ENCODE results near the gene PARN. TPM values are rescaled to one million over a fixed set of nuclear protein-coding genes. Genes with fewer than 3 reads are reported as not detected.

The PARN gene
- total and polyA plus RNA-seq, 2 experiments from 2014 or later, result 32.5 to 61.3 TPM

DNA sequence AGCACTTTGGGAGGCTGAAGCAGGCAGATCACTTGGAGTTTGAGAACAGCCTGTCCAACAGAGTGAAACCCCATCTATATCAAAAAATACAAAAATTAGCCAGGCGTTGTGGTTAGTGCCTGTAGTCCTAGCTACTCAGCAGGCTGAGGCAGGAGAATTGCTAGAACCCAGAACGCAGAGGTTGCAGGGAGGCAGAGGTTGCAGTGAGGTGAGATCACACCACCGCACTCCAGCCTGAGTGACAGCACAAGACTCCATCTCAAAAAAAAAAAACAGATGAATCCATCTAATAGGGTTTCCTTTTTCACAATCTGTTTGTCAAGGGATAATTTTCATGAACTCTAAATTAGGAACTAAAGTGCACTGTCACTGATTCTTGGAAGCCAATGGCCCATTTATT is 99.0 kb downstream of the PARN start:
- TF ChIP-seq CREB1 (CRISPR knock-in tag; IDR thresholded peaks at IDR 0.05; ENCODE audit: low read depth), result no peak
- Mint-ChIP-seq H3K9me3 (peaks cover 12% of the 10 kb centered on the region), H3K36me3 (ENCODE audit: low read depth) (peaks cover 26% of the 10 kb centered on the region), H3K27ac (no peak overlapping the region), H3K4me3 (no peak overlapping the region), H3K27me3 (ENCODE audit: insufficient read depth, low read depth, poor library complexity) (peaks cover 4% of the 10 kb centered on the region), H3K4me1 (peaks cover 25% of the 10 kb centered on the region)
- Histone ChIP-seq H3K27me3 (ENCODE audit: insufficient read depth) (no peaks in the 10 kb centered on the region), H3K4me2 (no peak overlapping the region), H4K20me1 (replicated peaks; ENCODE audit: insufficient read depth) (no peaks in the 10 kb centered on the region), H3K9me2 (ENCODE audit: insufficient read depth) (no peaks in the 10 kb centered on the region), H3K4me3 (no peak overlapping the region), H3K27ac (ENCODE audit: low read depth) (no peak overlapping the region; the same call in 1 of the 2 replicates), H3K36me3 (ENCODE audit: insufficient read depth) (no peaks in the 10 kb centered on the region), H3F3A (replicated peaks; ENCODE audit: low read depth) (no peaks in the 10 kb centered on the region), H3K4me1 (ENCODE audit: insufficient read depth) (peaks cover 18% of the 10 kb centered on the region), H3K79me2 (replicated peaks; ENCODE audit: insufficient read depth) (no peaks in the 10 kb centered on the region; the same call in 1 of the 2 replicates), H2AFZ (no peak overlapping the region)
- ATAC-seq (no peak), DNase-seq (ENCODE audit: low spot score) (no peak)

DNA sequence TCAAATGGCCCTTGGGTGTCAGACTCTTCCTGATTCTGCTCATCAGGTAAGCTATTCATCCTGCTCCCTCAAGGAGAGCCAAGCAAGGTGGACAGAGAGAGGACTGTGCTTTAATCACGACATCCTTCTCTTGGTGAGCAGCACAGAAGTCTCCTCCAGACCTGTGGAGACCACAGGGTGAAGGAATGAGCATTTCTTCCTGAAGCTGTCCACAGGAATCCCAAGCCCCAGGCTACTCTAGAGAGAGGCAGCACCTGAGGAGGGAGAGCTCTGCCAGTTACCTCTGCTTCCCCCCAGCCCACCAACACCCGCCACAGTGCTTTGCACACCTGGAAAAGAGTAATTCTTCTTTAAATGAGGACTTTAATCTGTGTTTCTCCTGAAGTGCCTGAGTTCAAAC is 100.0 kb downstream of the PARN start:
- Histone ChIP-seq H3K27ac (ENCODE audit: low read depth) (0 out of 2 replicates have a peak overlapping the region, but pooled peaks have one; percentile 41), H4K20me1 (replicated peaks; ENCODE audit: insufficient read depth) (no peaks in the 10 kb centered on the region), H3K4me1 (ENCODE audit: insufficient read depth) (peaks cover 24% of the 10 kb centered on the region), H2AFZ (no peak overlapping the region), H3K4me2 (no peak overlapping the region), H3K9me2 (ENCODE audit: insufficient read depth) (no peaks in the 10 kb centered on the region), H3K79me2 (replicated peaks; ENCODE audit: insufficient read depth) (no peaks in the 10 kb centered on the region; the same call in 1 of the 2 replicates), H3K27me3 (ENCODE audit: insufficient read depth) (no peaks in the 10 kb centered on the region), H3K36me3 (ENCODE audit: insufficient read depth) (no peaks in the 10 kb centered on the region), H3K4me3 (no peak overlapping the region), H3F3A (replicated peaks; ENCODE audit: low read depth) (no peaks in the 10 kb centered on the region)
- DNase-seq (ENCODE audit: low spot score) (no peak), ATAC-seq (no peak)
- H3K36me3 Mint-ChIP-seq (ENCODE audit: low read depth), result peaks cover 26% of the 10 kb centered on the region
- H3K27me3 Mint-ChIP-seq (ENCODE audit: insufficient read depth, low read depth, poor library complexity), result peaks cover 4% of the 10 kb centered on the region
- peaks cover 12% of the 10 kb centered on the region for H3K9me3 Mint-ChIP-seq
- H3K4me3 Mint-ChIP-seq, result no peak overlapping the region
- H3K27ac Mint-ChIP-seq, result no peak overlapping the region
- peaks cover 30% of the 10 kb centered on the region for H3K4me1 Mint-ChIP-seq
- no peak for TF ChIP-seq JUNB (IDR thresholded peaks at IDR 0.05; ENCODE audit: unreplicated experiment)
- TF ChIP-seq EZH2 (IDR thresholded peaks at IDR 0.05; ENCODE audit: low read depth, unreplicated experiment), result no peak
- TF ChIP-seq, protein P1, sequence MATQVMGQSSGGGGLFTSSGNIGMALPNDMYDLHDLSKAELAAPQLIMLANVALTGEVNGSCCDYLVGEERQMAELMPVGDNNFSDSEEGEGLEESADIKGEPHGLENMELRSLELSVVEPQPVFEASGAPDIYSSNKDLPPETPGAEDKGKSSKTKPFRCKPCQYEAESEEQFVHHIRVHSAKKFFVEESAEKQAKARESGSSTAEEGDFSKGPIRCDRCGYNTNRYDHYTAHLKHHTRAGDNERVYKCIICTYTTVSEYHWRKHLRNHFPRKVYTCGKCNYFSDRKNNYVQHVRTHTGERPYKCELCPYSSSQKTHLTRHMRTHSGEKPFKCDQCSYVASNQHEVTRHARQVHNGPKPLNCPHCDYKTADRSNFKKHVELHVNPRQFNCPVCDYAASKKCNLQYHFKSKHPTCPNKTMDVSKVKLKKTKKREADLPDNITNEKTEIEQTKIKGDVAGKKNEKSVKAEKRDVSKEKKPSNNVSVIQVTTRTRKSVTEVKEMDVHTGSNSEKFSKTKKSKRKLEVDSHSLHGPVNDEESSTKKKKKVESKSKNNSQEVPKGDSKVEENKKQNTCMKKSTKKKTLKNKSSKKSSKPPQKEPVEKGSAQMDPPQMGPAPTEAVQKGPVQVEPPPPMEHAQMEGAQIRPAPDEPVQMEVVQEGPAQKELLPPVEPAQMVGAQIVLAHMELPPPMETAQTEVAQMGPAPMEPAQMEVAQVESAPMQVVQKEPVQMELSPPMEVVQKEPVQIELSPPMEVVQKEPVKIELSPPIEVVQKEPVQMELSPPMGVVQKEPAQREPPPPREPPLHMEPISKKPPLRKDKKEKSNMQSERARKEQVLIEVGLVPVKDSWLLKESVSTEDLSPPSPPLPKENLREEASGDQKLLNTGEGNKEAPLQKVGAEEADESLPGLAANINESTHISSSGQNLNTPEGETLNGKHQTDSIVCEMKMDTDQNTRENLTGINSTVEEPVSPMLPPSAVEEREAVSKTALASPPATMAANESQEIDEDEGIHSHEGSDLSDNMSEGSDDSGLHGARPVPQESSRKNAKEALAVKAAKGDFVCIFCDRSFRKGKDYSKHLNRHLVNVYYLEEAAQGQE (IDR thresholded peaks at IDR 0.05; ENCODE audit: unreplicated experiment), result no peak
- TF ChIP-seq, protein P2, sequence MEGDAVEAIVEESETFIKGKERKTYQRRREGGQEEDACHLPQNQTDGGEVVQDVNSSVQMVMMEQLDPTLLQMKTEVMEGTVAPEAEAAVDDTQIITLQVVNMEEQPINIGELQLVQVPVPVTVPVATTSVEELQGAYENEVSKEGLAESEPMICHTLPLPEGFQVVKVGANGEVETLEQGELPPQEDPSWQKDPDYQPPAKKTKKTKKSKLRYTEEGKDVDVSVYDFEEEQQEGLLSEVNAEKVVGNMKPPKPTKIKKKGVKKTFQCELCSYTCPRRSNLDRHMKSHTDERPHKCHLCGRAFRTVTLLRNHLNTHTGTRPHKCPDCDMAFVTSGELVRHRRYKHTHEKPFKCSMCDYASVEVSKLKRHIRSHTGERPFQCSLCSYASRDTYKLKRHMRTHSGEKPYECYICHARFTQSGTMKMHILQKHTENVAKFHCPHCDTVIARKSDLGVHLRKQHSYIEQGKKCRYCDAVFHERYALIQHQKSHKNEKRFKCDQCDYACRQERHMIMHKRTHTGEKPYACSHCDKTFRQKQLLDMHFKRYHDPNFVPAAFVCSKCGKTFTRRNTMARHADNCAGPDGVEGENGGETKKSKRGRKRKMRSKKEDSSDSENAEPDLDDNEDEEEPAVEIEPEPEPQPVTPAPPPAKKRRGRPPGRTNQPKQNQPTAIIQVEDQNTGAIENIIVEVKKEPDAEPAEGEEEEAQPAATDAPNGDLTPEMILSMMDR (conservative IDR thresholded peaks at IDR 0.05; ENCODE audit: low read depth in 2 of 2), result no peak
- TF ChIP-seq STAT1 (IDR thresholded peaks at IDR 0.05; ENCODE audit: unreplicated experiment), result no peak
- TF ChIP-seq, protein P3, sequence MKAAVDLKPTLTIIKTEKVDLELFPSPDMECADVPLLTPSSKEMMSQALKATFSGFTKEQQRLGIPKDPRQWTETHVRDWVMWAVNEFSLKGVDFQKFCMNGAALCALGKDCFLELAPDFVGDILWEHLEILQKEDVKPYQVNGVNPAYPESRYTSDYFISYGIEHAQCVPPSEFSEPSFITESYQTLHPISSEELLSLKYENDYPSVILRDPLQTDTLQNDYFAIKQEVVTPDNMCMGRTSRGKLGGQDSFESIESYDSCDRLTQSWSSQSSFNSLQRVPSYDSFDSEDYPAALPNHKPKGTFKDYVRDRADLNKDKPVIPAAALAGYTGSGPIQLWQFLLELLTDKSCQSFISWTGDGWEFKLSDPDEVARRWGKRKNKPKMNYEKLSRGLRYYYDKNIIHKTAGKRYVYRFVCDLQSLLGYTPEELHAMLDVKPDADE (IDR thresholded peaks at IDR 0.05), result no peak
- TF ChIP-seq ZNF331 (CRISPR knock-in tag; IDR thresholded peaks at IDR 0.05; ENCODE audit: low read depth), result no peak
- no peak for TF ChIP-seq CREB1 (CRISPR knock-in tag; IDR thresholded peaks at IDR 0.05; ENCODE audit: low read depth)
- TF ChIP-seq, protein P4, sequence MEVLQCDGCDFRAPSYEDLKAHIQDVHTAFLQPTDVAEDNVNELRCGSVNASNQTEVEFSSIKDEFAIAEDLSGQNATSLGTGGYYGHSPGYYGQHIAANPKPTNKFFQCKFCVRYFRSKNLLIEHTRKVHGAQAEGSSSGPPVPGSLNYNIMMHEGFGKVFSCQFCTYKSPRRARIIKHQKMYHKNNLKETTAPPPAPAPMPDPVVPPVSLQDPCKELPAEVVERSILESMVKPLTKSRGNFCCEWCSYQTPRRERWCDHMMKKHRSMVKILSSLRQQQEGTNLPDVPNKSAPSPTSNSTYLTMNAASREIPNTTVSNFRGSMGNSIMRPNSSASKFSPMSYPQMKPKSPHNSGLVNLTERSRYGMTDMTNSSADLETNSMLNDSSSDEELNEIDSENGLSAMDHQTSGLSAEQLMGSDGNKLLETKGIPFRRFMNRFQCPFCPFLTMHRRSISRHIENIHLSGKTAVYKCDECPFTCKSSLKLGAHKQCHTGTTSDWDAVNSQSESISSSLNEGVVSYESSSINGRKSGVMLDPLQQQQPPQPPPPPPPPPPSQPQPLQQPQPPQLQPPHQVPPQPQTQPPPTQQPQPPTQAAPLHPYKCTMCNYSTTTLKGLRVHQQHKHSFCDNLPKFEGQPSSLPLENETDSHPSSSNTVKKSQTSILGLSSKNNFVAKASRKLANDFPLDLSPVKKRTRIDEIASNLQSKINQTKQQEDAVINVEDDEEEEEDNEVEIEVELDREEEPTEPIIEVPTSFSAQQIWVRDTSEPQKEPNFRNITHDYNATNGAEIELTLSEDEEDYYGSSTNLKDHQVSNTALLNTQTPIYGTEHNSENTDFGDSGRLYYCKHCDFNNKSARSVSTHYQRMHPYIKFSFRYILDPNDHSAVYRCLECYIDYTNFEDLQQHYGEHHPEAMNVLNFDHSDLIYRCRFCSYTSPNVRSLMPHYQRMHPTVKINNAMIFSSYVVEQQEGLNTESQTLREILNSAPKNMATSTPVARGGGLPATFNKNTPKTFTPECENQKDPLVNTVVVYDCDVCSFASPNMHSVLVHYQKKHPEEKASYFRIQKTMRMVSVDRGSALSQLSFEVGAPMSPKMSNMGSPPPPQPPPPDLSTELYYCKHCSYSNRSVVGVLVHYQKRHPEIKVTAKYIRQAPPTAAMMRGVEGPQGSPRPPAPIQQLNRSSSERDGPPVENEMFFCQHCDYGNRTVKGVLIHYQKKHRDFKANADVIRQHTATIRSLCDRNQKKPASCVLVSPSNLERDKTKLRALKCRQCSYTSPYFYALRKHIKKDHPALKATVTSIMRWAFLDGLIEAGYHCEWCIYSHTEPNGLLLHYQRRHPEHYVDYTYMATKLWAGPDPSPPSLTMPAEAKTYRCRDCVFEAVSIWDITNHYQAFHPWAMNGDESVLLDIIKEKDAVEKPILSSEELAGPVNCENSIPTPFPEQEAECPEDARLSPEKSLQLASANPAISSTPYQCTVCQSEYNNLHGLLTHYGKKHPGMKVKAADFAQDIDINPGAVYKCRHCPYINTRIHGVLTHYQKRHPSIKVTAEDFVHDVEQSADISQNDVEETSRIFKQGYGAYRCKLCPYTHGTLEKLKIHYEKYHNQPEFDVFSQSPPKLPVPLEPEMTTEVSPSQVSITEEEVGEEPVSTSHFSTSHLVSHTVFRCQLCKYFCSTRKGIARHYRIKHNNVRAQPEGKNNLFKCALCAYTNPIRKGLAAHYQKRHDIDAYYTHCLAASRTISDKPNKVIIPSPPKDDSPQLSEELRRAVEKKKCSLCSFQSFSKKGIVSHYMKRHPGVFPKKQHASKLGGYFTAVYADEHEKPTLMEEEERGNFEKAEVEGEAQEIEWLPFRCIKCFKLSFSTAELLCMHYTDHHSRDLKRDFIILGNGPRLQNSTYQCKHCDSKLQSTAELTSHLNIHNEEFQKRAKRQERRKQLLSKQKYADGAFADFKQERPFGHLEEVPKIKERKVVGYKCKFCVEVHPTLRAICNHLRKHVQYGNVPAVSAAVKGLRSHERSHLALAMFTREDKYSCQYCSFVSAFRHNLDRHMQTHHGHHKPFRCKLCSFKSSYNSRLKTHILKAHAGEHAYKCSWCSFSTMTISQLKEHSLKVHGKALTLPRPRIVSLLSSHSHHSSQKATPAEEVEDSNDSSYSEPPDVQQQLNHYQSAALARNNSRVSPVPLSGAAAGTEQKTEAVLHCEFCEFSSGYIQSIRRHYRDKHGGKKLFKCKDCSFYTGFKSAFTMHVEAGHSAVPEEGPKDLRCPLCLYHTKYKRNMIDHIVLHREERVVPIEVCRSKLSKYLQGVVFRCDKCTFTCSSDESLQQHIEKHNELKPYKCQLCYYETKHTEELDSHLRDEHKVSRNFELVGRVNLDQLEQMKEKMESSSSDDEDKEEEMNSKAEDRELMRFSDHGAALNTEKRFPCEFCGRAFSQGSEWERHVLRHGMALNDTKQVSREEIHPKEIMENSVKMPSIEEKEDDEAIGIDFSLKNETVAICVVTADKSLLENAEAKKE (CRISPR knock-in tag; IDR thresholded peaks at IDR 0.05), result no peak

Measured in GM23338 (cell line).